GM19328 (cell line): ENCODE measurements around the gene MRPL19.

Source experiments
- ATAC-seq: cut with Tn5 transposase; IDR thresholded peaks from one replicate; pipeline ENCODE4 v1.9.1; 2021; ENCODE audit warnings: mild to moderate bottlenecking, moderate library complexity; ENCODE audit not compliant: unreplicated experiment

Gene MRPL19

DNA sequence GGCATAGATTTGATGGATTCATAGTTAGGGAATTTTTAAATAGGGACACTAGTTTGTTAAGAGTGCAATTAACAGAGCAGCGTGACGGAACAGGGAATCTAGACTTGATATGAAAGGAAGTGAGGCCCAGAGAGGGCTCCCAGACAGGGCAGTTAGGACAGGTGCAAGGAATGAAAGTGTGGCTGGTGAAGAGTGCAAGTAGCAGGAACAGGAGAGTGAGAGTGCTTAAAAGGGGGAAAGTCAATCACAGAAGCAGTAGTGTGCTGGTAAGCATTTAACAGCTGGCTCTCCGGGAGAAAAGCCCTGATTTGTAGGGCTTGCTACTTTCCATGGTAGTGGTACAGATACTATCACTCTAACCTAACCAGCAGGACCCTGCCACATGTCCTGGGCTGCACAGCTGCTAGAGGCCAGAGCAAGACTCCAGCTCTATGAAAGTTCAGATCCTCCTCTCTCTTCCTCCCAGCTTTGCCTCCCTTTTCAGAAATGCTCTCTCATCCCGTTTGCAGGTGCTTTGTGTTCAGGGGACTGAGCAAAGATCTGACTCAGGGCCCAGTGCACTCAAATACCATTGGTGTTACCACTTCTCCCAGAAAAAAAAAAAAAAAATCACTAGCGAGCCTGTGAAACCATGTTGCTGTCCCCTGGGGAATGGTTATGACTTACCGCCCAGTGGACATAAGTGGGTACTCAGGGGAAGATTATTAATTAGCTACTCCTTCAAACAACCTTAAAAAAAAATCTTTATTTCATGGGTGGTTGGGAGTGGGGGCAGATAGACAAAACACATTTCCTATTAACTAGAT lies 82.2 kb downstream of the MRPL19 start:
- no peak for ATAC-seq

DNA sequence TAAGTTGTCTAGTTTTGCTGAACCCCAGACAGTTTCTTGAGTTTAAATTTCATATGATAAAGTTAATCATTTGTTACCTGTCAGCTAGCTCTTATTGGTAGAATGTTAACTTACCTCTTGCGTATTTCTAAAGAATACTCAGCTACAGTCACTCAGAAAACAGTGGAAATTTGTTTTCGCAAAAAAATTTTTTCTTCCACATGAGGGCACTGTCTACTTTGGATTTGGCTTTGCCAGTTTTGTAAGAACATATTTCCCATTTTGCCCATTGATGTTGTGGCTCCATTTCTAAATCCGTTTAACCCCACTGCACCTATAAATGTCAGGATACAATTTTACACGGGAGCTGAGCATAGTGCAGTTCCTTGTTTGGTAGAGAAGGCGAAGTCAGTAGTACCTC lies 83.3 kb downstream of the MRPL19 start:
- no peak for ATAC-seq

DNA sequence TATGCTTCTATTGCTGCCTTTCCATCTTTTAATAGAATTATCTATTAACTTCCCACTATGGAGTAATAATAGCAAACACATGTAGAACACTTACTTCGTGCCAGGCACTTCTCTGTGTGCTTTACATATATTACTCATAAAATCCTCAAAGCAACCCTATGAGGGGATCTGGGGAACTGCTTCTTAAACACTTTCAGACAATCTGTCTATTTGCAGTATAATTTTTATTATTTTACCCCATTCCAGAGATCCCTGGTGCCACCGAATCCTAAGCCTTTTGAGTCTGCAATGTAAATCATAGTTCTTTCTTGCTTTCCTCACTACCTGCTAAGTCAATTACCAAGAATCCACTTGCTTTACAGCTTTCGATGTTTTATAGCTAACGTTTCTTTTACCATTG lies 89.7 kb downstream of the MRPL19 start:
- ATAC-seq = no peak

DNA sequence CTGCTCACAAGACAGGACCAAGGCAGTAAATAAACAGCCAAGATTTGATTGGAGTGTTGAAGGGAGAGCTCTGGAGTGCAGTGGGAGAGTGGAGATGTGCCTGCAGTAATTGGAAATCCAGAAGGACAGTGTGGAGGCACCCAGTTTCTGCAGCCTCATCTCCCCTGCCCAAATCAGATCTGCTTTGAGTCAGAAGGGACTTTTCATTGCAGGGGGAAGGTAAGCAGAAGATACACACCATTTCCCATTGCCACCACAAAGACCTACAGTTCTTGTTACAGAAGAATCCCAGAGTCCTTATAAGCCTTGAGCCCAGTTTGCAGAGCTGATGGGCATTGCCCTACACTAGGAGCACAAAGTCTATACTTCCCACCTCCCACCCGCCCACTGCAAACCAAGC lies 91.4 kb downstream of the MRPL19 start:
- no peak for ATAC-seq
